Parathyroid adenoma (tissue), 2 donors: Measurements from ENCODE around the gene SHISA6.

Source experiments
- H2AFZ ChIP-seq: fragments of 300-600 bp; sonication (generic); one replicate; pipeline ENCODE4 v1.7.0; 2017; ENCODE audit warnings: antibody characterized with exemption, mild to moderate bottlenecking
- H3K27ac ChIP-seq: fragments of 300-600 bp; sonication (generic); one replicate; pipeline ENCODE4 v1.7.0; 2017
- H3K27me3 ChIP-seq: fragments of 300-600 bp; sonication (generic); one replicate; pipeline ENCODE4 v1.7.0; 2017; ENCODE audit warnings: low read length; ENCODE audit not compliant: control insufficient read depth, insufficient read depth
- H3K36me3 ChIP-seq: fragments of 300-600 bp; sonication (generic); one replicate; pipeline ENCODE4 v1.7.0; 2017; ENCODE audit warnings: low read length; ENCODE audit not compliant: control insufficient read depth, insufficient read depth
- H3K4me1 ChIP-seq: fragments of 300-600 bp; sonication (generic); one replicate; pipeline ENCODE4 v1.7.0; 2017; ENCODE audit warnings: control low read depth
- H3K4me2 ChIP-seq: fragments of 300-600 bp; sonication (generic); one replicate; pipeline ENCODE4 v1.7.0; 2017; ENCODE audit warnings: low read length
- H3K4me3 ChIP-seq: fragments of 300-600 bp; sonication (generic); one replicate; pipeline ENCODE4 v1.7.0; 2017; ENCODE audit warnings: low read depth, low read length
- H3K79me2 ChIP-seq: fragments of 300-600 bp; sonication (generic); one replicate; pipeline ENCODE4 v1.7.0; 2017; ENCODE audit warnings: control low read depth
- H3K9ac ChIP-seq: fragments of 300-600 bp; sonication (generic); one replicate; pipeline ENCODE4 v1.7.0; 2017; ENCODE audit warnings: mild to moderate bottlenecking
- H3K9me3 ChIP-seq: fragments of 300-600 bp; sonication (generic); one replicate; pipeline ENCODE4 v1.7.0; 2017; ENCODE audit warnings: low read length; ENCODE audit not compliant: control insufficient read depth
- TF ChIP-seq, protein P1 (sequence below): fragments of 300-600 bp; sonication (generic); IDR thresholded peaks from one replicate; pipeline ENCODE4 v1.7.0; 2017; ENCODE audit warnings: antibody characterized with exemption, mild to moderate bottlenecking
- donor health status: primary hyperparathyroidism.

Gene SHISA6

GRCh38 chr17:11438673-11439072 lies 197.7 kb downstream of the SHISA6 start:
- H3K4me1 ChIP-seq, result no peaks in the 10 kb centered on the region

GRCh38 chr17:11441004-11441403 lies 200.0 kb downstream of the SHISA6 start:
- Histone ChIP-seq H3K4me2 (no peak overlapping the region), H3K36me3 (no peaks in the 10 kb centered on the region), H3K79me2 (no peaks in the 10 kb centered on the region), H3K4me3 (no peak overlapping the region), H3K27me3 (no peaks in the 10 kb centered on the region), H3K4me1 (no peaks in the 10 kb centered on the region), H3K9ac (no peak overlapping the region), H3K27ac (no peak overlapping the region), H2AFZ (no peak overlapping the region), H3K9me3 (no peaks in the 10 kb centered on the region)
- TF ChIP-seq, protein P1, sequence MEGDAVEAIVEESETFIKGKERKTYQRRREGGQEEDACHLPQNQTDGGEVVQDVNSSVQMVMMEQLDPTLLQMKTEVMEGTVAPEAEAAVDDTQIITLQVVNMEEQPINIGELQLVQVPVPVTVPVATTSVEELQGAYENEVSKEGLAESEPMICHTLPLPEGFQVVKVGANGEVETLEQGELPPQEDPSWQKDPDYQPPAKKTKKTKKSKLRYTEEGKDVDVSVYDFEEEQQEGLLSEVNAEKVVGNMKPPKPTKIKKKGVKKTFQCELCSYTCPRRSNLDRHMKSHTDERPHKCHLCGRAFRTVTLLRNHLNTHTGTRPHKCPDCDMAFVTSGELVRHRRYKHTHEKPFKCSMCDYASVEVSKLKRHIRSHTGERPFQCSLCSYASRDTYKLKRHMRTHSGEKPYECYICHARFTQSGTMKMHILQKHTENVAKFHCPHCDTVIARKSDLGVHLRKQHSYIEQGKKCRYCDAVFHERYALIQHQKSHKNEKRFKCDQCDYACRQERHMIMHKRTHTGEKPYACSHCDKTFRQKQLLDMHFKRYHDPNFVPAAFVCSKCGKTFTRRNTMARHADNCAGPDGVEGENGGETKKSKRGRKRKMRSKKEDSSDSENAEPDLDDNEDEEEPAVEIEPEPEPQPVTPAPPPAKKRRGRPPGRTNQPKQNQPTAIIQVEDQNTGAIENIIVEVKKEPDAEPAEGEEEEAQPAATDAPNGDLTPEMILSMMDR, result no peak

More at GRCh38 chr17:11438673-11439072, 197.7 kb downstream of the SHISA6 start:
- TF ChIP-seq, protein P1, result no peak
- no peak overlapping the region for H3K4me3 ChIP-seq
- no peaks in the 10 kb centered on the region for H3K9me3 ChIP-seq
- no peaks in the 10 kb centered on the region for H3K79me2 ChIP-seq
- H3K4me2 ChIP-seq, result no peak overlapping the region
- no peak overlapping the region for H3K27ac ChIP-seq
- H2AFZ ChIP-seq, result no peak overlapping the region
- H3K36me3 ChIP-seq, result no peaks in the 10 kb centered on the region
- H3K27me3 ChIP-seq, result no peaks in the 10 kb centered on the region
- H3K9ac ChIP-seq, result no peak overlapping the region

GRCh38 chr17:11446316-11446715 lies 205.3 kb downstream of the SHISA6 start:
- Histone ChIP-seq H3K36me3 (no peaks in the 10 kb centered on the region), H3K9me3 (no peaks in the 10 kb centered on the region), H3K27ac (no peak overlapping the region), H3K4me3 (no peak overlapping the region), H3K4me1 (no peaks in the 10 kb centered on the region), H3K27me3 (no peaks in the 10 kb centered on the region), H2AFZ (no peak overlapping the region), H3K9ac (no peak overlapping the region), H3K4me2 (no peak overlapping the region), H3K79me2 (no peaks in the 10 kb centered on the region)
- TF ChIP-seq, protein P1, result no peak

- no peak overlapping the region for H2AFZ ChIP-seq
- TF ChIP-seq, protein P1, result no peak
- no peaks in the 10 kb centered on the region for H3K27me3 ChIP-seq
- H3K79me2 ChIP-seq, result no peaks in the 10 kb centered on the region
- H3K9me3 ChIP-seq, result no peaks in the 10 kb centered on the region
- no peak overlapping the region for H3K4me3 ChIP-seq
- H3K36me3 ChIP-seq, result no peaks in the 10 kb centered on the region
- no peak overlapping the region for H3K27ac ChIP-seq
- H3K9ac ChIP-seq, result no peak overlapping the region
- H3K4me2 ChIP-seq, result no peak overlapping the region
- no peaks in the 10 kb centered on the region for H3K4me1 ChIP-seq
Measured at GRCh38 chr17:11454096-11454495, 213.1 kb downstream of the SHISA6 start.

GRCh38 chr17:11458279-11458678 lies 217.3 kb downstream of the SHISA6 start:
- TF ChIP-seq, protein P1, result no peak
- no peaks in the 10 kb centered on the region for H3K36me3 ChIP-seq

More at GRCh38 chr17:11458279-11458678, 217.3 kb downstream of the SHISA6 start:
- Histone ChIP-seq H3K27me3 (no peaks in the 10 kb centered on the region), H3K4me1 (no peaks in the 10 kb centered on the region), H3K9ac (no peak overlapping the region), H3K4me2 (no peak overlapping the region), H3K79me2 (no peaks in the 10 kb centered on the region), H3K9me3 (no peaks in the 10 kb centered on the region), H2AFZ (no peak overlapping the region), H3K4me3 (no peak overlapping the region), H3K27ac (no peak overlapping the region)
